Gastrocnemius medialis (tissue), 4 donors: Measurements from ENCODE around the gene UTP18. TPM values are rescaled to one million over a fixed set of nuclear protein-coding genes. Genes with fewer than 3 reads are reported as not detected.
"Not testable (repeated sequence)": the region's sequence is repeated elsewhere in the genome, so short reads cannot be mapped to it uniquely, and the experiment has no call there.

ENCODE experiments used
- ATAC-seq, 2 donors: fragments of 150-250 bp; one replicate each; pipeline ENCODE4 v1.9.1; 2016
- DNase-seq, 2 donors: peaks; one replicate each; pipeline ENCODE4 v3.0.0-alpha.2; 2019
- H3K27ac ChIP-seq, 4 donors: fragments of 200-600 bp; sonication (generic); 1 replicate in 1 of 4; 2 replicates in 3 of 4; pipeline ENCODE4 v1.5.1; 2016 to 2018; ENCODE audit warnings: mild to moderate bottlenecking in 2 of 4, moderate library complexity in 1 of 4
- H3K27me3 ChIP-seq, 3 donors: fragments of 200-600 bp; sonication (generic) in 2 of 3; 1 replicate in 1 of 3; 2 replicates in 2 of 3; pipeline versions ENCODE4 v1.5.1 to v1.6.0; 2016 to 2019; ENCODE audit warnings: mild to moderate bottlenecking in 1 of 3, moderate library complexity in 1 of 3
- H3K36me3 ChIP-seq, 2 donors: fragments of 200-600 bp; sonication (generic) in 1 of 2; one replicate each; pipeline ENCODE4 v1.5.1; 2017 to 2018
- H3K4me1 ChIP-seq, 2 donors: fragments of 200-600 bp; sonication (generic) in 1 of 2; one replicate each; pipeline ENCODE4 v1.5.1; 2016 to 2017; ENCODE audit warnings: mild to moderate bottlenecking in 2 of 2
- H3K4me3 ChIP-seq, 4 donors: fragments of 200-600 bp; sonication (generic) in 3 of 4; 1 replicate in 1 of 4; 2 replicates in 3 of 4; pipeline ENCODE4 v1.5.1; 2016 to 2019; ENCODE audit warnings: mild to moderate bottlenecking in 2 of 4
- H3K9me3 ChIP-seq, 3 donors: fragments of 200-600 bp; sonication (generic) in 2 of 3; 1 replicate in 1 of 3; 2 replicates in 2 of 3; pipeline ENCODE4 v1.5.1; 2016 to 2019
- POLR2A ChIP-seq, 2 donors: fragments of 450-650 bp; IDR thresholded peaks; one replicate each; pipeline ENCODE4 v1.6.1; 2017; ENCODE audit warnings: antibody characterized with exemption in 2 of 2, mild to moderate bottlenecking in 2 of 2, moderate library complexity in 2 of 2
- in situ Hi-C, 4 donors: fragments of 200-750 bp; cut with MboI; loops; one replicate each; pipeline versions ENCODE4 v1.15.0 to v1.8.0; 2017; ENCODE audit warnings: low sequenced_read_pairs in 4 of 4
- intact Hi-C: fragments of 100-400 bp; cut with DNase I; formaldehyde crosslinking; loops from one replicate; pipeline ENCODE4 v1.15.1; 2023; ENCODE audit warnings: low total_unique reads
- total RNA-seq, 4 donors: library from RNA; depleted of rRNA; stranded (reverse); fragments of >200 nt; gene quantifications; one replicate each; pipeline versions ENCODE4 v1.1.0 to v1.2.3, GENCODE V29; 2016
- TF ChIP-seq, protein P1 (sequence below), 5 experiments: fragments of 450-650 bp in 3 of 5; fragments of 200-600 bp in 2 of 5; sonication (generic) in 2 of 5; IDR thresholded peaks in 4 of 5; conservative IDR thresholded peaks in 1 of 5; 1 replicate in 4 of 5; 2 replicates in 1 of 5; pipeline ENCODE4 v1.5.1; 2016 to 2019; ENCODE audit warnings: antibody characterized with exemption in 5 of 5, mild to moderate bottlenecking in 3 of 5, moderate library complexity in 3 of 5

The UTP18 gene
- total RNA-seq, 4 donors from 2014 or later = 19.0 to 29.9 (median 21.4) TPM

DNA sequence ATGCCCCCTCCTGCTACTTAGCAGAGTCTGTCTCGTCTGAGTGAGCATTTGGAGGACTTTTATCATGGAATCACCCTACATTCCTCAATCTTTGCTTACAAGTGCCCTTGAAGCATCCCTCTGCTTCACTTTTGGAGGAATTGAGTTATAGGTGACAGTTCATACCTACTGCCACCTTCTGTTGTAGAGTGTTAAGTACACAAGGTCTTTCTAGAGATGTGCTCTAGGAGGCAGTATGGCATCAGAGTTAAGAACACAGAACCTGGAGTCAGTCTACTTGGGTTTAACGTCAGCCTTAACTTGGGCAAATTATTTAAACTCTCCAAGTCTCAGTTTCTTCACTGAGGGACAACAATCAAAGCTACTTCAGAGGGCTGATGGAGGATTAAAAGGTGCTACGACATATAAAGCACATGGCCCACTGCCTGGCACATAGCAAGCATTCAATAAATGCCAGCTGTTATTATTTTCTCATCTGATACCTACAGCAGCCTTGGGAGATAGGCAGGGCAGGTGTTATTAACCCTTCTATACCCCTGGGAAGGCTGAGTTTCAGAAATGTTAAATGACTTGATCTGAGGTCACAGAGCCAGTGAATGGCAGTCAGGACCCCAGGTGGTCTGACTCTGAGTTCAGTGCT, 62.2 kb downstream of the UTP18 start:
- Histone ChIP-seq H3K4me3 (no peak overlapping the region), H3K27me3 (no peaks in the 10 kb centered on the region), H3K27ac (no peak overlapping the region), H3K4me1 (no peaks in the 10 kb centered on the region), H3K9me3 (no peaks in the 10 kb centered on the region), H3K36me3 (no peaks in the 10 kb centered on the region)
- in situ Hi-C loops = loop anchor here in 1 of 4 donors (25.0 kb wide), 1 partner anchor 790 kb away; no protein-coding TSS in a partner anchor
- intact Hi-C loops = no loop called here
- no peak for ATAC-seq
- no peak for TF ChIP-seq POLR2A (IDR thresholded peaks at IDR 0.05)
- TF ChIP-seq, protein P1, sequence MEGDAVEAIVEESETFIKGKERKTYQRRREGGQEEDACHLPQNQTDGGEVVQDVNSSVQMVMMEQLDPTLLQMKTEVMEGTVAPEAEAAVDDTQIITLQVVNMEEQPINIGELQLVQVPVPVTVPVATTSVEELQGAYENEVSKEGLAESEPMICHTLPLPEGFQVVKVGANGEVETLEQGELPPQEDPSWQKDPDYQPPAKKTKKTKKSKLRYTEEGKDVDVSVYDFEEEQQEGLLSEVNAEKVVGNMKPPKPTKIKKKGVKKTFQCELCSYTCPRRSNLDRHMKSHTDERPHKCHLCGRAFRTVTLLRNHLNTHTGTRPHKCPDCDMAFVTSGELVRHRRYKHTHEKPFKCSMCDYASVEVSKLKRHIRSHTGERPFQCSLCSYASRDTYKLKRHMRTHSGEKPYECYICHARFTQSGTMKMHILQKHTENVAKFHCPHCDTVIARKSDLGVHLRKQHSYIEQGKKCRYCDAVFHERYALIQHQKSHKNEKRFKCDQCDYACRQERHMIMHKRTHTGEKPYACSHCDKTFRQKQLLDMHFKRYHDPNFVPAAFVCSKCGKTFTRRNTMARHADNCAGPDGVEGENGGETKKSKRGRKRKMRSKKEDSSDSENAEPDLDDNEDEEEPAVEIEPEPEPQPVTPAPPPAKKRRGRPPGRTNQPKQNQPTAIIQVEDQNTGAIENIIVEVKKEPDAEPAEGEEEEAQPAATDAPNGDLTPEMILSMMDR (IDR thresholded peaks at IDR 0.05 in 4 of 5, conservative IDR thresholded peaks at IDR 0.05 in 1 of 5) = no peak
- no peak for DNase-seq

DNA sequence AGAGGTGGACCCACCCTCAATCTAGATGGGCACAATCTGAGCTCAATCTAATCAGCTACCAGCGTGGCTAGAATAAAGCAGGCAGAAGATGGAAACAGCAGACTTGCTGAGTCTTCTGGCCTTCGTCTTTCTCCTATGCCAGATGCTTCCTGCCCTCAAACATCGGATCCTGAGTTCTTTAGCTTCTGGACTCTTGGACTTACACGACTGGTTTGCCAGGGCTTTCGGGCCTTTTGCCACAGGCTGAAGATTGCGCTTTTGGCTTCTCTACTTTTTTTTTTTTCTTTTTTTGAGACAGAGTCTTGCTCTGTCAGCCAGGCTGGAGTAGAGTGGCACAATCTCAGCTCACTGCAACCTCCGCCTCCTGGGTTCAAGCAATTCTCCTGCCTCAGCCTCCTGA, 65.1 kb downstream of the UTP18 start:
- intact Hi-C loops = no loop called here
- Histone ChIP-seq H3K27ac (no peak overlapping the region), H3K27me3 (no peaks in the 10 kb centered on the region), H3K4me3 (no peak overlapping the region), H3K4me1 (no peaks in the 10 kb centered on the region), H3K9me3 (no peaks in the 10 kb centered on the region), H3K36me3 (no peaks in the 10 kb centered on the region)
- DNase-seq (no peak), ATAC-seq (no peak)
- in situ Hi-C loops = no loop called here
- TF ChIP-seq, protein P1 (IDR thresholded peaks at IDR 0.05 in 4 of 5, conservative IDR thresholded peaks at IDR 0.05 in 1 of 5) = no peak
- TF ChIP-seq POLR2A (IDR thresholded peaks at IDR 0.05) = no peak

DNA sequence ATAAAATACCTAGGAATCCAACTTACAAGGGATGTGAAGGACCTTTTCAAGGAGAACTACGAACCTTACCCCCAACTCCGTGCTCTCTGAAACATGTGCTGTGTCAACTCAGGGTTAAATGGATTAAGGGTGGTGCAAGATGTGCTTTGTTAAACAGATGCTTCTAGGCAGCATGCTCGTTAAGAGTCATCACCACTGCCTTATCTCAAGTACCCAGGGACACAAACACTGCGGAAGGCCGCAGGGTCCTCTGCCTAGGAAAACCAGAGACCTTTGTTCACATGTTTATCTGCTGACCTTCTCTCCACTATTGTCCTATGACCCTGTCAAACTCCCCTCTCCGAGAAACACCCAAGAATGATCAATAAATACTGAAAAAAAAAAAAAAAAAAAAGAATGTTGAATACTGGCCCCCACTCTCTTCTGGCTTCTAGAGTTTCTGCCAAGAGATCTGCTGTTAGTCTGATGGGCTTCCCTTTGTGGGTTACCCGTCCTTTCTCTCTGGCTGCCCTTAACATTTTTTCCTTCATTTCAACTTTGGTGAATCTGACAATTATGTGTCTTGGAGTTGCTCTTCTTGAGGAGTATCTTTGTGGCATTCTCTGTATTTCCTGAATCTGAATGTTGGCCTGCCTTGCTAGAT, 70.6 kb downstream of the UTP18 start:
- H3K36me3 ChIP-seq, H3K4me3 ChIP-seq, DNase-seq, in situ Hi-C loops, H3K9me3 ChIP-seq, H3K27me3 ChIP-seq, H3K4me1 ChIP-seq, intact Hi-C loops, H3K27ac ChIP-seq, ATAC-seq: not testable (repeated sequence)

DNA sequence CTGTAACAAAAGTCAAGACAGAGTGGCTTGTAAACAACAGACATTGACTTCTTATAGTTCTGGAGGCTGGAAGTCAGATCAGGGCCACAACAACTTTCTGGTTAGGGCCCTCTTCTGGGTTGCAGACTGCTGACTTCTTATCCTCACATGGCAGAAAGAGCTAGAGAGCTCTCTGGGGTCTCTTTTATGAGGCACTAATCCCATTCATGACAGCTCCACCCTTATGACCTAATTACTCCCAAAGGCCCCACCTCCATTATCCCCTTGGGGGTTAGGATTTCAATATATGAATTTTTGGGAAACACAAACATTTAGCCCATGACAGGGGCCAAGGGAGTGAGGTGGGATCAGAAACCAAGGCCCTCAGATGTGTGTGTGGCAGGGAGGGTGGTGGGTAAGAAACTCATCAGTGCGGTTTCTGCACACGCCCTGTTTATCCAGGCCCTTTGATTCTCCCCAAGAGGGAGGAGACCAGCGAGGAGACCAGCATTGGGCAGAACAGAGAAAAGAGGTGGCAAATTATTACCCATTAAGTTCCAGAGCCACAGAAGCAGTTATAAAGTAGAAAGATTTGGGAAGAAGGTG, 74.8 kb downstream of the UTP18 start:
- ATAC-seq (no peak), DNase-seq (no peak)
- intact Hi-C loops (no loop called here), in situ Hi-C loops (no loop called here)
- TF ChIP-seq POLR2A (IDR thresholded peaks at IDR 0.05) = no peak
- TF ChIP-seq, protein P1 (IDR thresholded peaks at IDR 0.05 in 4 of 5, conservative IDR thresholded peaks at IDR 0.05 in 1 of 5) = no peak
- Histone ChIP-seq H3K9me3 (no peaks in the 10 kb centered on the region), H3K27me3 (no peaks in the 10 kb centered on the region), H3K36me3 (no peaks in the 10 kb centered on the region), H3K4me1 (no peaks in the 10 kb centered on the region), H3K27ac (no peak overlapping the region), H3K4me3 (no peak overlapping the region)
